Omental fat pad (tissue), 4 donors: ENCODE results near the gene IL25. TPM values are rescaled to one million over a fixed set of nuclear protein-coding genes. Genes with fewer than 3 reads are reported as not detected.

ENCODE experiments used
- ATAC-seq: fragments of 150-250 bp; one replicate; pipeline ENCODE4 v1.9.1; 2016; ENCODE audit warnings: mild to moderate bottlenecking, moderate library complexity; ENCODE audit not compliant: low FRiP score
- DNase-seq: peaks from one replicate; pipeline ENCODE4 v3.0.0-alpha.2; 2019; ENCODE audit warnings: low spot score
- total RNA-seq, 4 donors: library from RNA; depleted of rRNA; stranded (reverse); fragments of >200 nt; gene quantifications; one replicate each; pipeline ENCODE4 v1.1.0, GENCODE V29; 2016
- TF ChIP-seq, protein P1 (sequence below), 3 donors: fragments of 450-650 bp; IDR thresholded peaks; one replicate each; pipeline ENCODE4 v1.5.1; 2016 to 2017; ENCODE audit warnings: antibody characterized with exemption in 3 of 3, mild to moderate bottlenecking in 3 of 3, moderate library complexity in 2 of 3

IL25 gene
- total RNA-seq, 4 donors from 2014 or later, result not detected

DNA sequence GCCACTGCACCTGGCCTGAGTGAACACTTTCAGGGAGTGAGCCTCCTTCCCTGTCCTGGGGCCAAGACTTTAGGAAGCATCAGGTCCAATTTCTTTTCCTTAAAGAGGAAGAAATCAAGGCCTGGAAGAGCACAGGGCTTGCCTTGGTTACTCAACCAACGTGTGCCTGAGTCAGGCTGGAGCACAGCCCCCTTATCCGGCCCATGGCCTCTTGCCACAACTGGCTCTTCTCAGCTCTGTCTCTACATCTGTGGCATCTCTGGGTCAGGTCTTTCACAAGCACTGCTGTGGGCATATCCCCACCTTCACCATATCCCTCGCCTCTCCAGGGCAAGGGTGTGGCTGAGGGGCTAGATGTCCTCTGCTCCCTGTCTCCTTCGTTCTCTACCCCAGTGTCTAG lies 28.7 kb downstream of the IL25 start:
- TF ChIP-seq, protein P1, sequence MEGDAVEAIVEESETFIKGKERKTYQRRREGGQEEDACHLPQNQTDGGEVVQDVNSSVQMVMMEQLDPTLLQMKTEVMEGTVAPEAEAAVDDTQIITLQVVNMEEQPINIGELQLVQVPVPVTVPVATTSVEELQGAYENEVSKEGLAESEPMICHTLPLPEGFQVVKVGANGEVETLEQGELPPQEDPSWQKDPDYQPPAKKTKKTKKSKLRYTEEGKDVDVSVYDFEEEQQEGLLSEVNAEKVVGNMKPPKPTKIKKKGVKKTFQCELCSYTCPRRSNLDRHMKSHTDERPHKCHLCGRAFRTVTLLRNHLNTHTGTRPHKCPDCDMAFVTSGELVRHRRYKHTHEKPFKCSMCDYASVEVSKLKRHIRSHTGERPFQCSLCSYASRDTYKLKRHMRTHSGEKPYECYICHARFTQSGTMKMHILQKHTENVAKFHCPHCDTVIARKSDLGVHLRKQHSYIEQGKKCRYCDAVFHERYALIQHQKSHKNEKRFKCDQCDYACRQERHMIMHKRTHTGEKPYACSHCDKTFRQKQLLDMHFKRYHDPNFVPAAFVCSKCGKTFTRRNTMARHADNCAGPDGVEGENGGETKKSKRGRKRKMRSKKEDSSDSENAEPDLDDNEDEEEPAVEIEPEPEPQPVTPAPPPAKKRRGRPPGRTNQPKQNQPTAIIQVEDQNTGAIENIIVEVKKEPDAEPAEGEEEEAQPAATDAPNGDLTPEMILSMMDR (IDR thresholded peaks at IDR 0.05), result no peak
- DNase-seq, result no peak
- ATAC-seq, result no peak

DNA sequence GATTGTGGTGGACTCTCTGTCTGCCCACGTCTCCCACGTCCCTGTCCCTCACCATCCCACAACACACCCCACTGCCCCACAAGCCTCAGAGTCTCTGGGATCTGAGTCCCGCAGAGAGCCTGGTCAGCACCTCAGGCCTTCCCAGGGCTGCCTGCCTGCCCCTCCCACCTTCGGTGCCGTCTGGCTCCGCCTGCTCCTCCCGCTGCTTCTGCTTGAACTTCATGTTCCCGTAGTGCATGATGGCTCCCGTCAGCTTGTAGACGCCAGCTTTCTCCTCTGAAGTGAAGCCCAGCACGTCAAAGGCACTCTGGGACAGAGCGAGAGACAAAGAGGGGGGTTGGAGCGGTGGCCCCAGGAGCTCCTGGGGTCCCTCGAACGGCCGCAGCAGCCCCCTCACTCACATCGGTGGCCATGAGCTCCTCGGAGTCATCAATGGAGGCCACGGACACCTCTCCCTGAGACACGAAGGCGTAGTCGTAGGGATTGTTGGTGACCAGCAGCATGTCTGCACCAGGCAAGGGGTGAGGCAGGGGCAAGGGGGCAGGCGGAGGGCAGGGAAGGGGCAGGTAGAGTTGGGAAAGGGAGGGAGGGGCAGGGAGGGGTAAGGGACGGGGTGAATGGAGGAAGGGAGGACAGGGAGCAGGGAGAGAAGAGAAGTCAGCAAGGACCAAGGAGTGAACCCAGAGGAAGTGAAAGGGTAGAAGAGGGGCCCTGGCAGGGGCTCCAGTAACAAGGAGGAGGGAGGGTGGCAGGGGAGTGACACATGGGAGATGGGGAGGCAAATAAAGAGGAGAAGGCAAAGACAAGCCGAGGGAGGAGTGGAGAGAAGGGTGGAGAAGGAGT lies 29.9 kb downstream of the IL25 start:
- TF ChIP-seq, protein P1 (IDR thresholded peaks at IDR 0.05), result no peak
- ATAC-seq, result no peak

DNA sequence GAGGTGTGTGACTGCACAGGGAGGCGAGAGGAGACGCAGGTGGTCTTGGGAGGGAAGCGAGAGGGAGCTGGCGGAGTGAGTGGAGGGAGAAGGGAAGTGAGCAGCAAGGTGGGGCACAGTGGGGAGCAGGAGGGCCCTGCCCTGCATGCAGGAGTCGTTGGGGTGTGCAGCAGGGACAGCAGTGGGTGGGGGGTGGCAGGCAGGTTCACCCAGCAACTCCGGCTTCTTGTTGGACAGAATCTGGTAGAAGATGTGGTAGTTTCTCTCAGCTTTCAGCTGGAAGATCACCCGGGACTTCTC lies 30.5 kb downstream of the IL25 start:
- ATAC-seq, result no peak
- TF ChIP-seq, protein P1 (IDR thresholded peaks at IDR 0.05), result no peak
- DNase-seq, result no peak

More for the DNA sequence above, 29.9 kb downstream of the IL25 start:
- no peak for DNase-seq

DNA sequence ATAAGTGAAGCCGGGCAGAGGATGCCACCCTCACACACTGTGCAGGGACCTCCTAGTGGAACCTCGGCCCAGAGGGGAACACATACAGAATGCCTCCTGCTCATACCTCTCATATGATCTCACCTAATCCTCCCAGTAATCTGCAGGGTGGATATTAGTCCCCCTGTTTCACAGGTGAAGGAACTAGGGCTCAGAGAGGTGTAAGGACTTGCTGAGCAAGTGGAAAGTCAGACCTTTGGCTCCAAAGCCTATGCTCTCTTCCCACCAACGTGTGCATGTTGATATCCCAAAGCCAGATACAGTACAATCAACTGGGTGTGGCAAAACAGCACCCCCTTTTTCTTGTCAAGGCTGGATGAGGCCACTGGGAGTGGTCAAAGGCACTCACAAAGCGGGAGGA lies 31.3 kb downstream of the IL25 start:
- TF ChIP-seq, protein P1 (IDR thresholded peaks at IDR 0.05), result no peak
- DNase-seq, result no peak
- no peak for ATAC-seq

DNA sequence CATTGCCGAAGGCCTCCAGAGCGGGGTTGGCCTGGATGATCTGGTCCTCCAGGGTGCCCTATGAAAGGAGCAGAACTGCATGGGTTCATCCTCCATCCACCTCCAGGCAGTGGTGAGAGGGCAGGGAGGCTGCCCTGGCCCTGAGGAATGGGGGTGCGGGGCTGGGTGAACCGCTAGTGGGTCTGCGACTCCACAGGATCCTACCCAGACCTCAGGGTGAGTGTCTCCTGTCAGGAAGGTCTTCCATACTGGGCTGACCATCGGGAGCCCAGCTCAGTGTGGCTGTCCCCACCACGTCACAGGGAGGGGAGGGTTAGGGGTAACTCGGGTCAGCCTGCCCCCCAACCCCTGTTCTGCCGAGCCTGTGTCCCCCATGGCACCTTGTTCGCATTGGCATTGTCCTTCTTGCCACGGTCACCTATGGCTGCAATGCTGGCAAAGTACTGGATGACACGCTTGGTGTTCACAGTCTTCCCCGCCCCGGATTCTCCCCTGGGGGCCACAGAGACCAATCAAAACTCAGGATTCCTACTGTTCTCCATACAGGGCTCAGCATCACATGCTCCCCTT lies 31.8 kb downstream of the IL25 start:
- TF ChIP-seq, protein P1 (IDR thresholded peaks at IDR 0.05), result no peak
- ATAC-seq (no peak), DNase-seq (no peak)

DNA sequence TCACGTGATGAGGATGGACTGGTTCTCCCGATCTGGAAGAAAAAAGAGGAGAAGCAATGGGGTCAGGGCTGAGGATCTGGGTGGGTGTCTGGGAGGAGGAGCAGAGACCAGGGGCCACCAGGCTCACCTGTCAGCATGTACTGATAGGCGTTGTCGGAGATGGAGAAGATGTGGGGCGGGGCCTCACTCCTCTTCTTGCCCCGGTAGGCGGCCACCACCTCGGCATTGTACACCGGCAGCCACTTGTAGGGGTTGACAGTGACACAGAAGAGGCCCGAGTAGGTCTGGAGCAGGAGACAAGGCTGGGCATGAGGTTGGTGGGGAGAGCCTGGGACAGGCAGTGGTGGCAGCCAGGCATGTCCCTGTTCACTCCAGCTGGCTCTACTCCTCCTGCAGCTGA lies 32.5 kb downstream of the IL25 start:
- TF ChIP-seq, protein P1 (IDR thresholded peaks at IDR 0.05), result no peak
- ATAC-seq, result no peak
- DNase-seq, result no peak

DNA sequence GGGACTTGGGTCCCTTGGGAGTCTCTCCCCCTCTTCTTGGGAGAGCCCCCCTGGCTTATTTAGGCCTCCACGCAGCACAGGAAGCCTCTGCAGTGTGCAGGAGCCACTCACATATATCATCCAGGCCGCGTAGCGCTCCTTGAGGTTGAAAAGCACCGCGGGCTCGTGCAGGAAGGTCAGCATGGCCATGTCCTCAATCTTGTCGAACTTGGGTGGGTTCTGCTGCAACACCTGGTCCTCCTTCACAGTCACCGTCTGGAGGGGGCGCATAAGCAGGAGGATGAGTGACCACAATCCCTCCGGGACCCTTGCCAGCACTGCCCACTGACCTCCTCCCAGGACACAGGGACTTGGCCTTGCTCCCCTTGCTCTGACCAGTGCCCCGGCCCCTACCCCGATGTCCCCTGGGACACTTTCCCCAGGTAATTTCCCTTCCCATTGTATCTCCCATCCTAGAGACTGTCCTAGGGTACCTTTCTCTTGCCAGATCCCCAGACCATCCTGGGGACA lies 33.0 kb downstream of the IL25 start:
- no peak for DNase-seq
- TF ChIP-seq, protein P1 (IDR thresholded peaks at IDR 0.05), result no peak
- no peak for ATAC-seq
